ENCODE results near the gene PHKA2. TPM values are rescaled to one million over a fixed set of nuclear protein-coding genes. Genes with fewer than 3 reads are reported as not detected.

Gene PHKA2
- total RNA-seq, 1 donor from 2014 or later: 18.1 TPM

- no peak overlapping the region for H3K4me3 ChIP-seq (ENCODE audit: low read depth, low read length)
- H3K27me3 ChIP-seq (ENCODE audit: control insufficient read depth, insufficient read depth, low read length): no peaks in the 10 kb centered on the region
- H3K36me3 ChIP-seq (ENCODE audit: control insufficient read depth, insufficient read depth, low read length): no peaks in the 10 kb centered on the region
- TF ChIP-seq CTCF (IDR thresholded peaks at IDR 0.05; ENCODE audit: insufficient read depth, low read length, poor library complexity, severe bottlenecking): no peak
- DNase-seq (ENCODE audit: low read depth): no peak
Measured at GRCh38 chrX:18875256-18875878, 108.5 kb downstream of the PHKA2 start.

- TF ChIP-seq CTCF (IDR thresholded peaks at IDR 0.05; ENCODE audit: insufficient read depth, low read length, poor library complexity, severe bottlenecking): no peak
- no peaks in the 10 kb centered on the region for H3K27me3 ChIP-seq (ENCODE audit: control insufficient read depth, insufficient read depth, low read length)
- no peak overlapping the region for H3K4me3 ChIP-seq (ENCODE audit: low read depth, low read length)
- no peak for DNase-seq (ENCODE audit: low read depth)
- no peaks in the 10 kb centered on the region for H3K36me3 ChIP-seq (ENCODE audit: control insufficient read depth, insufficient read depth, low read length)
Measured at GRCh38 chrX:18874560-18875255, 109.2 kb downstream of the PHKA2 start.

- no peaks in the 10 kb centered on the region for H3K27me3 ChIP-seq (ENCODE audit: control insufficient read depth, insufficient read depth, low read length)
- no peak for TF ChIP-seq CTCF (IDR thresholded peaks at IDR 0.05; ENCODE audit: insufficient read depth, low read length, poor library complexity, severe bottlenecking)
- no peaks in the 10 kb centered on the region for H3K36me3 ChIP-seq (ENCODE audit: control insufficient read depth, insufficient read depth, low read length)
- H3K4me3 ChIP-seq (ENCODE audit: low read depth, low read length): no peak overlapping the region
- no peak for DNase-seq (ENCODE audit: low read depth)
Measured at GRCh38 chrX:18873836-18874235, 110.1 kb downstream of the PHKA2 start.

- no peak for TF ChIP-seq CTCF (IDR thresholded peaks at IDR 0.05; ENCODE audit: insufficient read depth, low read length, poor library complexity, severe bottlenecking)
- H3K4me3 ChIP-seq (ENCODE audit: low read depth, low read length): no peak overlapping the region
- no peak for DNase-seq (ENCODE audit: low read depth)
Measured at GRCh38 chrX:18873189-18873791, 110.6 kb downstream of the PHKA2 start.

GRCh38 chrX:18872621-18873020 is 111.3 kb downstream of the PHKA2 start:
- no peaks in the 10 kb centered on the region for H3K27me3 ChIP-seq (ENCODE audit: control insufficient read depth, insufficient read depth, low read length)
- no peaks in the 10 kb centered on the region for H3K36me3 ChIP-seq (ENCODE audit: control insufficient read depth, insufficient read depth, low read length)
- DNase-seq (ENCODE audit: low read depth): no peak

More at GRCh38 chrX:18873189-18873791, 110.6 kb downstream of the PHKA2 start:
- no peaks in the 10 kb centered on the region for H3K27me3 ChIP-seq (ENCODE audit: control insufficient read depth, insufficient read depth, low read length)
- no peaks in the 10 kb centered on the region for H3K36me3 ChIP-seq (ENCODE audit: control insufficient read depth, insufficient read depth, low read length)

More at GRCh38 chrX:18872621-18873020, 111.3 kb downstream of the PHKA2 start:
- TF ChIP-seq CTCF (IDR thresholded peaks at IDR 0.05; ENCODE audit: insufficient read depth, low read length, poor library complexity, severe bottlenecking): no peak
- H3K4me3 ChIP-seq (ENCODE audit: low read depth, low read length): no peak overlapping the region

Measured in kidney epithelial cell (primary cell).